ENCODE data around the gene TSSC4. TPM values are rescaled to one million over a fixed set of nuclear protein-coding genes. Genes with fewer than 3 reads are reported as not detected.

The TSSC4 gene
- total RNA-seq, 1 experiment from 2014 or later = 35.6 TPM

DNA sequence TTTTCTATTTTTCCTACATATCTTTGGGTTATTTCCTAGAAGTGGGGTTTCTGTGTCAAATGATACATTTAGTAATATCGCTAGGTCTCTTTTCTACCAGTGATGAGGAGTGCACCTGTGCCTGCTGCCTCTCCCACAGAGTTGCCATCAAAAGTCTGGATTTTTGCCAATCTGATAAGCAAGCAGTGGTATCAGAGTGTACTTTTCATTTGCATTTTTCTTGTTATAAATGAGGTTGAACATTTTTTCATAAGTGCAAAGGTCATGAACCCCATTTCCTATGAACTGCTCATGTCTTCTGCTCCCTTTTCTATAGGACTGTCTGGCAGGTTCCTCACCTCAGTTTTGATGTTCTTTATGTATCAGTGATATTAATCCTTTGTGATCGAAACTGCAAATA, 42.0 kb downstream of the TSSC4 start:
- Histone ChIP-seq H3F3A (ENCODE audit: insufficient read depth, low read depth) (no peaks in the 10 kb centered on the region), H3K4me3 (no peak overlapping the region), H3K4me2 (no peak overlapping the region), H3K4me1 (replicated peaks; ENCODE audit: insufficient read depth) (no peaks in the 10 kb centered on the region), H3K36me3 (ENCODE audit: low read depth) (no peaks in the 10 kb centered on the region), H3K79me2 (ENCODE audit: low read depth) (no peaks in the 10 kb centered on the region), H4K20me1 (ENCODE audit: insufficient read depth) (no peaks in the 10 kb centered on the region), H3K27me3 (ENCODE audit: insufficient read depth, low read depth) (peaks cover 30% of the 10 kb centered on the region), H2AFZ (no peak overlapping the region), H3K27ac (no peak overlapping the region), H3K9me3 (ENCODE audit: insufficient read depth, low read depth) (no peaks in the 10 kb centered on the region), H3K9me2 (ENCODE audit: insufficient read depth) (no peaks in the 10 kb centered on the region)
- TF ChIP-seq EZH2 (IDR thresholded peaks at IDR 0.05; ENCODE audit: low read depth) = no peak
- TF ChIP-seq, protein P1, sequence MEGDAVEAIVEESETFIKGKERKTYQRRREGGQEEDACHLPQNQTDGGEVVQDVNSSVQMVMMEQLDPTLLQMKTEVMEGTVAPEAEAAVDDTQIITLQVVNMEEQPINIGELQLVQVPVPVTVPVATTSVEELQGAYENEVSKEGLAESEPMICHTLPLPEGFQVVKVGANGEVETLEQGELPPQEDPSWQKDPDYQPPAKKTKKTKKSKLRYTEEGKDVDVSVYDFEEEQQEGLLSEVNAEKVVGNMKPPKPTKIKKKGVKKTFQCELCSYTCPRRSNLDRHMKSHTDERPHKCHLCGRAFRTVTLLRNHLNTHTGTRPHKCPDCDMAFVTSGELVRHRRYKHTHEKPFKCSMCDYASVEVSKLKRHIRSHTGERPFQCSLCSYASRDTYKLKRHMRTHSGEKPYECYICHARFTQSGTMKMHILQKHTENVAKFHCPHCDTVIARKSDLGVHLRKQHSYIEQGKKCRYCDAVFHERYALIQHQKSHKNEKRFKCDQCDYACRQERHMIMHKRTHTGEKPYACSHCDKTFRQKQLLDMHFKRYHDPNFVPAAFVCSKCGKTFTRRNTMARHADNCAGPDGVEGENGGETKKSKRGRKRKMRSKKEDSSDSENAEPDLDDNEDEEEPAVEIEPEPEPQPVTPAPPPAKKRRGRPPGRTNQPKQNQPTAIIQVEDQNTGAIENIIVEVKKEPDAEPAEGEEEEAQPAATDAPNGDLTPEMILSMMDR (conservative IDR thresholded peaks at IDR 0.05) = no peak
- POLR2A ChIA-PET (ENCODE audit: unreplicated experiment) = no interaction called here
- CTCF ChIA-PET = no interaction called here
- DNase-seq = no peak
- BruUV-seq (replicated peaks) = no TSS peak
- intact Hi-C loops (cut with micrococcal nuclease; ENCODE audit: unreplicated experiment) = no loop called here

DNA sequence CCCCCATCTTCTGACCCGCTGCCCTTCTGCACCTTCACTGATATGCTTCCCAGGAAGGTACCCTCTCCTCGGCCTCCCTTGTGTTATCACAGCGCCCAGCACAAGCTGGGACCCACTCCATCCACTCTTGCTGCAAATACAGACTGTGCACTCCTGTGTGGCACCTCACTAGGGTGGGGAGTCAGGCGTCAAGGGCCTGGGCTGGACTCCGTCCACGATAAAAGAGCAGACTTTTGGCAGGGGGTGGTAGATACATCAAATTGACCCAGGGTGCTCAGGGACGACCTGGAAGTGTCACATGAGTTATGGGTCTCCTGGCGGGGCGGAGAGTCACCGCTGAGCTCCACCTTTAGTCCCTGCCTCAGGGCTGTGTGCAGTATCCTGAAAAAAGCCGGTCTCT, 42.9 kb downstream of the TSSC4 start:
- H3F3A ChIP-seq (ENCODE audit: insufficient read depth, low read depth) = no peaks in the 10 kb centered on the region
- no peak overlapping the region for H2AFZ ChIP-seq
- no peaks in the 10 kb centered on the region for H3K9me2 ChIP-seq (ENCODE audit: insufficient read depth)
- H3K27ac ChIP-seq = no peak overlapping the region
- TF ChIP-seq, protein P1 (conservative IDR thresholded peaks at IDR 0.05) = no peak
- intact Hi-C loops (cut with micrococcal nuclease; ENCODE audit: unreplicated experiment) = no loop called here
- no peak overlapping the region for H3K4me2 ChIP-seq
- H3K36me3 ChIP-seq (ENCODE audit: low read depth) = no peaks in the 10 kb centered on the region
- ChIA-PET POLR2A (ENCODE audit: unreplicated experiment) (no interaction called here), CTCF (no interaction called here)
- no peaks in the 10 kb centered on the region for H3K79me2 ChIP-seq (ENCODE audit: low read depth)
- H4K20me1 ChIP-seq (ENCODE audit: insufficient read depth) = no peaks in the 10 kb centered on the region
- no TSS peak for BruUV-seq (replicated peaks)
- DNase-seq = no peak
- H3K4me3 ChIP-seq = no peak overlapping the region
- no peaks in the 10 kb centered on the region for H3K4me1 ChIP-seq (replicated peaks; ENCODE audit: insufficient read depth)
- H3K27me3 ChIP-seq (ENCODE audit: insufficient read depth, low read depth) = peaks cover 26% of the 10 kb centered on the region
- H3K9me3 ChIP-seq (ENCODE audit: insufficient read depth, low read depth) = no peaks in the 10 kb centered on the region

DNA sequence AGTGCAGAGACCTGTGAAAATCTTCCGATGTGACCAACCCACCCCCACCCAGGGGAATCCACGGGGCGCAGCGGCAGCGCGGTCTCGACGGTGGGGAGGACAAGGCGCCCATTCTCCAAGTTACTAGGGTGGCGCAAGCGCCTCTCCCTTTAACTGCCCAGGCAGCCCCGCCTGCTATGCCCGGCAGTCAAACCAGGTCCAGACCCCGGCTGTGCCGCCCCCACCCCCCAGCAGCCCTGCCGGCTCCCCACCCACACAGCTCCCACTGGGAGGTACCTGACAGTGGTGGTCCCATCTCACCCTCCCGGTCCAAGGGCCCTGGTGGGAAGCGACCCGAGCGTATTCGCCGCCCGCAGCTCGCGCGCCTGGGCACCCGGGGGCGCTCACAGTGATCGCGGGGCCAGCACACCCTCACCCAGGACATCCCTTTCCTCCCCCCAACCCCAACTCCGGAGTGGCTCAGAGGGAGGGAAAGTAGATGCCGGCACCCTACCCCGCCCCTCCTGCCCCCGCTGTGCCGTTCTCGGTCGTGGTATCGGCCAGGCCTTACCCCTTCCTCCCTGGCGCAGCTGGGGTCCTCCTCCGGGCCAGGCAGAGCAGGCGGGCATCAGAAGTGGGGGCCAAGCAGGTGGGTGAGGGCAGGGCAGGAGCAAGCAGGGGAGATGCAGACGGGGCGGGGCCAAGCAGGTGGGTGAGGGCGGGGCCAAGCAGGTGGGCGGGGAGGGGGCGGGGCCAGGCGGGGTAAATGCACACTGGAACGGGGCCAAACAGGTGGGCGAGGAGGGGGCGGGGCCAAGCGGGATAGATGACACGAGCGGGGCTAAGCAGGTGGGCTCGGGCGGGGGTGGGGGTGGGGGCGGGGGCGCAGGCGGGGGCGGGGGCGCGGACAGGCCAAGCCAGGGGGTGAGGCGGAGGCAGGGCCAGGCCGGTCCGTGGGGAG, 43.6 kb downstream of the TSSC4 start, which contains the start of gene TRPM5:
TSS of gene TRPM5 (minus strand) at position 634 of the 940 bp plus-strand sequence. CDS start 21,478 bp downstream, outside the sequence.
- no TSS peak for BruUV-seq (replicated peaks)
- no peak within 1 kb of the TSS for H3K27ac ChIP-seq
- no peaks in the 10 kb centered on the region for H3K36me3 ChIP-seq (ENCODE audit: low read depth)
- TF ChIP-seq EZH2 (IDR thresholded peaks at IDR 0.05; ENCODE audit: low read depth) = no peak
- TF ChIP-seq, protein P1 (conservative IDR thresholded peaks at IDR 0.05) = no peak
- no peaks in the 10 kb centered on the region for H3K79me2 ChIP-seq (ENCODE audit: low read depth)
- intact Hi-C loops (cut with micrococcal nuclease; ENCODE audit: unreplicated experiment) = no loop called here
- H3K4me2 ChIP-seq = no peak within 1 kb of the TSS
- H2AFZ ChIP-seq = no peak within 1 kb of the TSS
- DNase-seq = no peak
- no peaks in the 10 kb centered on the region for H4K20me1 ChIP-seq (ENCODE audit: insufficient read depth)
- CTCF ChIA-PET = no interaction called here
- H3K4me3 ChIP-seq = no peak within 1 kb of the TSS
- no peaks in the 10 kb centered on the region for H3K4me1 ChIP-seq (replicated peaks; ENCODE audit: insufficient read depth)
- peaks cover 31% of the 10 kb centered on the region for H3K27me3 ChIP-seq (ENCODE audit: insufficient read depth, low read depth)
- H3F3A ChIP-seq (ENCODE audit: insufficient read depth, low read depth) = no peaks in the 10 kb centered on the region
- H3K9me2 ChIP-seq (ENCODE audit: insufficient read depth) = no peaks in the 10 kb centered on the region
- POLR2A ChIA-PET (ENCODE audit: unreplicated experiment) = no interaction called here
- no peaks in the 10 kb centered on the region for H3K9me3 ChIP-seq (ENCODE audit: insufficient read depth, low read depth)

All from PC-9 (cell line).